GM12891 (cell line): Measurements from ENCODE around the gene FOXL3.

ENCODE experiments used
- POLR2A ChIP-seq: IDR thresholded peaks from 2 replicates; pipeline ENCODE4 v1.6.1; 2011; ENCODE audit warnings: low read depth, low read length, control low read depth
- POLR2AphosphoS5 ChIP-seq: IDR thresholded peaks from 2 replicates; pipeline ENCODE4 v1.6.1; 2011; ENCODE audit warnings: low read depth, low read length, control low read depth

- TF ChIP-seq POLR2AphosphoS5: no peak
- TF ChIP-seq POLR2A: no peak
Observed at GRCh38 chr7:302054-302992, 12.4 kb downstream of the FOXL3 start.
